Coronary artery (tissue), 2 donors: ENCODE results near the gene ACTR6.
"Not testable (repeated sequence)": the region's sequence is repeated elsewhere in the genome, so short reads cannot be mapped to it uniquely, and the experiment has no call there.

ENCODE experiments used
- DNase-seq: peaks from one replicate; pipeline ENCODE4 v3.0.0-alpha.2; 2017; ENCODE audit warnings: low spot score
- H3K27ac ChIP-seq, 2 donors: fragments of 200-600 bp; sonication (generic); one replicate each; pipeline ENCODE4 v1.5.1; 2016 to 2019
- H3K4me3 ChIP-seq: fragments of 200-600 bp; sonication (generic); 2 replicates; pipeline ENCODE4 v1.5.1; 2016; ENCODE audit warnings: mild to moderate bottlenecking, moderate library complexity
- CTCF ChIP-seq: fragments of 200-600 bp; sonication (generic); IDR thresholded peaks from one replicate; pipeline ENCODE4 v1.5.1; 2019; ENCODE audit warnings: antibody characterized with exemption

ACTR6 gene

GRCh38 chr12:100225491-100225890 lies 24.9 kb downstream of the ACTR6 start:
- TF ChIP-seq CTCF: no peak
- Histone ChIP-seq H3K27ac (no peak overlapping the region), H3K4me3 (no peak overlapping the region)
- no peak for DNase-seq

- no peak for TF ChIP-seq CTCF
- H3K27ac ChIP-seq: no peak overlapping the region
- H3K4me3 ChIP-seq: no peak overlapping the region
- DNase-seq: no peak
Observed at GRCh38 chr12:100229036-100229635, 28.5 kb downstream of the ACTR6 start.

- no peak overlapping the region for H3K4me3 ChIP-seq
- H3K27ac ChIP-seq: no peak overlapping the region
- DNase-seq: no peak
- TF ChIP-seq CTCF: no peak
Observed at GRCh38 chr12:100229876-100230275, 29.3 kb downstream of the ACTR6 start.

- not testable (repeated sequence) for H3K4me3 ChIP-seq, DNase-seq, H3K27ac ChIP-seq
Observed at GRCh38 chr12:100231873-100232272, 31.3 kb downstream of the ACTR6 start.

GRCh38 chr12:100234166-100234565 lies 33.6 kb downstream of the ACTR6 start:
- no peak for TF ChIP-seq CTCF
- peak overlapping the region in 1 of 2 donors; percentile 17 for H3K27ac ChIP-seq
- no peak for DNase-seq

GRCh38 chr12:100234591-100235304 lies 34.1 kb downstream of the ACTR6 start:
- H3K27ac ChIP-seq: peak overlapping the region in 1 of 2 donors; percentile 17

More at GRCh38 chr12:100234166-100234565, 33.6 kb downstream of the ACTR6 start:
- no peak overlapping the region for H3K4me3 ChIP-seq

GRCh38 chr12:100238801-100239200 lies 38.2 kb downstream of the ACTR6 start:
- no peak for TF ChIP-seq CTCF
- Histone ChIP-seq H3K4me3 (no peak overlapping the region), H3K27ac (no peak overlapping the region)
- no peak for DNase-seq

More at GRCh38 chr12:100234591-100235304, 34.1 kb downstream of the ACTR6 start:
- TF ChIP-seq CTCF: peak; percentile 41
- no peak for DNase-seq
- no peak overlapping the region for H3K4me3 ChIP-seq
